ENCODE measurements around the gene LANCL2. TPM values are rescaled to one million over a fixed set of nuclear protein-coding genes. Genes with fewer than 3 reads are reported as not detected.
"Not testable (repeated sequence)": the region's sequence is repeated elsewhere in the genome, so short reads cannot be mapped to it uniquely, and the experiment has no call there.

The LANCL2 gene
- total and polyA plus RNA-seq, 8 donors, result 4.9 to 25.9 (median 16.4) TPM

DNA sequence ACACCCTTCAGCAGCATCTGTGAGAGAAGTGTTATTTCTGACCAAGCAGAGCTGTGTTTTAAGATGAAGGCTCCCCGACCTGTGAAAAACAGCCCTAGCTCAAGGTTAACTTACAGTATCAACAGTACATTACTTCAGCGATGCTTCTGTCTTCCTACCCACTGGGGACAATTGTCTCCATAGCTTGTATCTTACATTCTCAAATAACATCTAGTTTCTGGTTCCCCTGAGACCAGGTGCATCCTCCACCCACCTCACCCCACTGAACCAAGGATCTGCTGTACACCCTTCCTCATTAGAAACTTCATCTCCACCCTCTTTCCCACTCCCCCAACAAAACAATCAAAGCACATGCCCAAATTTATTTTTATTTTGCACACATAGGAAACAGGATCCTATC, 105.1 kb downstream of the LANCL2 start:
- intact Hi-C loops (cut with DNase I; ENCODE audit: low total_unique reads), result no loop called here
- WGBS, 5 donors, result 76 to 89% (median 86%) methylated on average over 2 of the region's 2 CpGs
- no peak for DNase-seq
- Histone ChIP-seq H3K36me3 (peaks cover 6 to 78% (median 58%) of the 10 kb centered on the region in 4 donors), H3K4me1 (peaks cover 0 to 5% (median 0%) of the 10 kb centered on the region in 4 donors), H3K27ac (no peak overlapping the region), H3K9me3 (no peaks in the 10 kb centered on the region), H3K4me3 (no peak overlapping the region), H3K27me3 (no peaks in the 10 kb centered on the region)
- TF ChIP-seq, protein P1, sequence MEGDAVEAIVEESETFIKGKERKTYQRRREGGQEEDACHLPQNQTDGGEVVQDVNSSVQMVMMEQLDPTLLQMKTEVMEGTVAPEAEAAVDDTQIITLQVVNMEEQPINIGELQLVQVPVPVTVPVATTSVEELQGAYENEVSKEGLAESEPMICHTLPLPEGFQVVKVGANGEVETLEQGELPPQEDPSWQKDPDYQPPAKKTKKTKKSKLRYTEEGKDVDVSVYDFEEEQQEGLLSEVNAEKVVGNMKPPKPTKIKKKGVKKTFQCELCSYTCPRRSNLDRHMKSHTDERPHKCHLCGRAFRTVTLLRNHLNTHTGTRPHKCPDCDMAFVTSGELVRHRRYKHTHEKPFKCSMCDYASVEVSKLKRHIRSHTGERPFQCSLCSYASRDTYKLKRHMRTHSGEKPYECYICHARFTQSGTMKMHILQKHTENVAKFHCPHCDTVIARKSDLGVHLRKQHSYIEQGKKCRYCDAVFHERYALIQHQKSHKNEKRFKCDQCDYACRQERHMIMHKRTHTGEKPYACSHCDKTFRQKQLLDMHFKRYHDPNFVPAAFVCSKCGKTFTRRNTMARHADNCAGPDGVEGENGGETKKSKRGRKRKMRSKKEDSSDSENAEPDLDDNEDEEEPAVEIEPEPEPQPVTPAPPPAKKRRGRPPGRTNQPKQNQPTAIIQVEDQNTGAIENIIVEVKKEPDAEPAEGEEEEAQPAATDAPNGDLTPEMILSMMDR (IDR thresholded peaks at IDR 0.05), result no peak
- TF ChIP-seq POLR2A (IDR thresholded peaks at IDR 0.05) (no peak), EP300 (IDR thresholded peaks at IDR 0.05) (no peak), POLR2AphosphoS5 (IDR thresholded peaks at IDR 0.05) (no peak)

- H3K27ac ChIP-seq; DNase-seq; H3K4me3 ChIP-seq; H3K9me3 ChIP-seq; H3K27me3 ChIP-seq; intact Hi-C loops (cut with DNase I; ENCODE audit: low total_unique reads); H3K4me1 ChIP-seq: not testable (repeated sequence)
- 83 to 89% (median 88%) methylated on average over 3 to 4 of the region's 9 CpGs for WGBS, 5 donors
- H3K36me3 ChIP-seq, result peaks cover 6 to 68% (median 47%) of the 10 kb centered on the region in 4 donors
Observed at GRCh38 chr7:55471594-55471993, 106.5 kb downstream of the LANCL2 start.

GRCh38 chr7:55472406-55472805, 107.3 kb downstream of the LANCL2 start:
- H3K27me3 ChIP-seq; intact Hi-C loops (cut with DNase I; ENCODE audit: low total_unique reads); H3K9me3 ChIP-seq; H3K4me3 ChIP-seq; H3K4me1 ChIP-seq; H3K27ac ChIP-seq; DNase-seq: not testable (repeated sequence)
- WGBS, 5 donors, result 80 to 94% methylated on average over 1 to 6 of the region's 14 CpGs; no CpG with 5 or more reads in 3 of the 5 donors
- H3K36me3 ChIP-seq, result peaks cover 6 to 69% (median 45%) of the 10 kb centered on the region in 4 donors

- Histone ChIP-seq H3K27ac (no peak overlapping the region), H3K9me3 (no peaks in the 10 kb centered on the region), H3K27me3 (no peaks in the 10 kb centered on the region), H3K36me3 (peaks cover 6 to 70% (median 45%) of the 10 kb centered on the region in 4 donors), H3K4me3 (no peak overlapping the region), H3K4me1 (no peaks in the 10 kb centered on the region)
- intact Hi-C loops (cut with DNase I; ENCODE audit: low total_unique reads), result no loop called here
- DNase-seq, result no peak
- no peak for TF ChIP-seq POLR2A (IDR thresholded peaks at IDR 0.05)
- TF ChIP-seq POLR2AphosphoS5 (IDR thresholded peaks at IDR 0.05), result no peak
- TF ChIP-seq, protein P1 (IDR thresholded peaks at IDR 0.05), result no peak
- no peak for TF ChIP-seq EP300 (IDR thresholded peaks at IDR 0.05)
- WGBS, 5 donors, result 87 to 97% (median 90%) methylated on average over 12 to 25 of the region's 25 CpGs
Observed at GRCh38 chr7:55472928-55473725, 108.0 kb downstream of the LANCL2 start.

GRCh38 chr7:55473932-55474331, 108.8 kb downstream of the LANCL2 start:
- intact Hi-C loops (cut with DNase I; ENCODE audit: low total_unique reads), result no loop called here
- no peaks in the 10 kb centered on the region for H3K27me3 ChIP-seq
- DNase-seq, result peak in 1 of 2 donors; percentile 15
- 96 to 99% (median 96%) methylated on average over 9 to 10 of the region's 10 CpGs for WGBS, 5 donors
- peaks cover 6 to 64% (median 41%) of the 10 kb centered on the region in 4 donors for H3K36me3 ChIP-seq
- no peaks in the 10 kb centered on the region for H3K4me1 ChIP-seq
- H3K4me3 ChIP-seq, result no peak overlapping the region
- H3K27ac ChIP-seq, result no peak overlapping the region
- no peaks in the 10 kb centered on the region for H3K9me3 ChIP-seq
- TF ChIP-seq POLR2AphosphoS5 (IDR thresholded peaks at IDR 0.05) (no peak), EP300 (IDR thresholded peaks at IDR 0.05) (no peak), POLR2A (IDR thresholded peaks at IDR 0.05) (no peak)

Data from stomach (tissue), 9 donors.